HG03280 (cell line): ENCODE results near the gene LZTS3.
"Not testable (repeated sequence)": the region's sequence is repeated elsewhere in the genome, so short reads cannot be mapped to it uniquely, and the experiment has no call there.

Experiments used
- ATAC-seq: cut with Tn5 transposase; IDR thresholded peaks from one replicate; pipeline ENCODE4 v1.9.1; 2021; ENCODE audit warnings: mild to moderate bottlenecking, moderate library complexity; ENCODE audit not compliant: unreplicated experiment

Gene LZTS3

DNA sequence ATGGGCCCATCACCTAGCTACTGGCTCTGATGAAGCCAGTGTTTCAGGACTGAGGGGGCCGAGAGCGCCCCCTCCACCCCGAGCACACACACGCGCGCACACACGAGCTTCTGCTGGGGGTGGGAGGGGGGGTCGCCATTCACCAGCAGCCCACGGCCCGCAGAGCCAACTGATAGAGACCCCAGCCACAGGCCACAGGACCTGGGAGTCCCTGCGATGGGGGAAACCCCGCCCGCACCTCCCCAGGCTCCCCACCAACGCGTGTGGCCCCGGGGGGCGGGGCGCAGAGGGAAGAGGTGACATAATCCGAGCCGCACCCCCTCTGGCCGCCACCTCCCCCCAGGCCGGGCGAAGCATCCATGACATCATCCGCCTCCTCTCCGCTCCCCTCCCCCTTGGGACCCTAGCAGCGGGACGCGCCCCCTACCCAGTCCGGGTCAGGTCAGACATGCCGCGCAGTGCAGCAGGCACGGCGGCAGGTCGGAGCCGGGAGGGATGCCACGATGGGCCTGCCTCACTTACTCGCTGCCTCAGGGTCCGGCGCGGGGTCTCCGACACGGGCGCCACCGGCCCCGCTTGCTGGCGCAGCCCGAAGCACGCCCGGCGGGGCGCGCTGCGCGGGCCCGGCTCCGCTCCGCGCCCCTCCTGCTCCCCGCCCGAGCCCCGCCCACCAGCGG is at the start of gene LZTS3:
Gene LZTS3 (minus strand): TSS at position 617 of the 677 bp plus-strand sequence. CDS start 6,386 bp downstream, outside the sequence.
- peak; percentile 94 for ATAC-seq

DNA sequence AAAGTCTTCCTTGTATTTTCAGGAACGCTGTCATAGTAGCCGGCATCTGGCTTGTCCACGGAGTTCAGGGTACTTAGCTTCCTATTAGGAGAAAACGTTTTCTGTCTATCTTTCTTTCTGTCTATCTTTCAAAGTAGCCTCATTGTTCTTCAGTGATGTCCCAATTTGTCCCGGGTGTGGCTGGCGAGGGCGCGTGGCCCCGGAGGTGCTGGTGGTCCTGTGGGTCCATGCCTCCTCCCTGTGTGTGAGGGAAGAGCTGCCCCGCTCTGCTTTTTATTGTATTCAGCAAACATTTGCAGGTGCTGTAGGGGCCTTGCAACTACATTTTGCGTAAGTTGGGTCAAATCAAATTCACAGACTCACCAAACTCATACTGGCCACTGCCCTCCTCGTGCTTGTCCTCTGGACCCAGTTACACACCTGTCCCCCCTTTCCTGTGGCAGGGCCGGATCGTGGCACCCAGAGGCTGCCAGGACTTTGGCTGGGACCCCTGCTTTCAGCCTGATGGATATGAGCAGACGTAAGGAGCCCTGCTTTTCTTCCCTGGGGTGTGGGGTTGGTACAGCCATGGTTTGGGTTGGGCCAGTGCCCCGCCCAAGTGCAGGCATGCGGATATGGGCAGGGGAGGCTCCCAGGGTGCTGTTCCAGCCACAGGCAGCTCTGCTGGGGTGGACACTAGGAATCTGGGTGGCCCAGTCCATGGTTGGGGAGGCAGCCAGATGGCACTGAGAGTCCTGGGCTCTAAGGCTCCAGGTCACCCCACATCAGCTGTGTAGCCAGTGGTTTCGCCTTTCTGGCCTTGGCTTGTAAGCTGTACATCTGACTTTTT is 48.3 kb upstream of the LZTS3 start:
- ATAC-seq: no peak

GRCh38 chr20:3218307-3218988 is 45.1 kb upstream of the LZTS3 start:
- ATAC-seq: peak; percentile 83

- not testable (repeated sequence) for ATAC-seq
These were observed 42.1 kb upstream of the LZTS3 start for GRCh38 chr20:3215359-3215917.

- no peak for ATAC-seq
These were observed 39.9 kb upstream of the LZTS3 start for GRCh38 chr20:3213226-3213625.

DNA sequence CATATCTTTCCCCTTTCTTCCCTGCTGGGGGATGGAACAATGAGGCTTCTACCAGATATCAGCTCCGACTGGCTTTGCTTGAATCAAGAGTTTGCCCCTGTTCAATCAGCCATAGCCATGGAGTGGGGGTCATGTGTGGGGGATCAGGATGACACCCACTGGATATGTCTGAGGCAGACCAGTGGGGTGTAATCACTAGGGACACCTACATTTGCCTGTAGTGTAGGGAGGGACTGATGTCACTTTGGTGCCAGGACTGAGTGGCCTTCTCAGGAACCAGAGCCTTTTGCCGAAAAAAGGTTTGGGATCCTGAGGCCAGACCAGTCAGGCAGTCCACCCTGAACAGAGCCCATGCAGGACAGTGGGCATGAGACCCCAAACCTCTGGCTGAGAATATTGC is 37.0 kb upstream of the LZTS3 start:
- ATAC-seq: no peak

DNA sequence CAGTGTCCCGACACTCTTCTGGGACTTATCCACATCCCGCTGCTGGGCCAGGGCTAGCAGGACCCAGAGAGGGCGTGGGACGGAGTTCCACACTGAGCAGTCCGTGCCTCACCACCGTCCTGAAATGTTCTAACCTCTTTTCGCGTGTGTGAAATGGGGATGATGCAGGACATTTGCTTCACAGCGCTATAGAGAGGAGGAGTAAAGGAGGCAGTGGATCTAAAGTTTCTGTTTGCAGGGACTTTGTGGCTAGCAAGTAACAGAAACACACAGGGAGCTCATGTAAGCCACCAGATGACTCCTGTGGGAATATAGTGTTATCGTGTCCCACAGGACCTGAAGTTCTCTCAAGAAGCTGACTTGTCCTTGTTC is 36.6 kb upstream of the LZTS3 start:
- ATAC-seq: no peak

- ATAC-seq: peak; percentile 45
These were observed 36.1 kb upstream of the LZTS3 start, which contains the start of gene ITPA for GRCh38 chr20:3209257-3209945. TSS of gene ITPA (plus strand) at chr20:3209498. CDS start at chr20:3209552, 54 bp downstream.

DNA sequence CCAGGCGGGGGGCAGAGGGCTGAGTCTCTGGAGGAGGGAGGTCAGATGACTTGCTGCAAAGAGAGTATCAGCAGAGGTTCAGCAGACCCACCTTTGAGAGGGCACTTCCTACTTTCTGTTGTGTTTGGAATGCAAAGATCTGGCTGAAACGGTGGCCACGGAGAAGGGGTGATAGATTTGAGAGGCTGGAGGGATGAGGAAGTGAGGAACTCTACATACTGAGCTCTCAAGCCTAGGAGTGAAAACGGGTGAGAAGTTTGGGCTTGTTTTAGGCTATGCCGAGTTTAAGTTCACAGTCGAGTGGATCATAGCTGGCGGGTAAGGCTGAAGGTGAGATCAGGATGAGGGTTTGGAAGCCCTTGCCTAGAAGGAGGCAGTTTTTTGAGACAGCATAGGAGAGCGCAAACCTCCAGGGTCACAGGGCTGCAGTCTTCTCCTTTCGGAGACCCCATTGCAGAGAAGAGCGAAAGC is 35.5 kb upstream of the LZTS3 start:
- peak; percentile 2 for ATAC-seq

DNA sequence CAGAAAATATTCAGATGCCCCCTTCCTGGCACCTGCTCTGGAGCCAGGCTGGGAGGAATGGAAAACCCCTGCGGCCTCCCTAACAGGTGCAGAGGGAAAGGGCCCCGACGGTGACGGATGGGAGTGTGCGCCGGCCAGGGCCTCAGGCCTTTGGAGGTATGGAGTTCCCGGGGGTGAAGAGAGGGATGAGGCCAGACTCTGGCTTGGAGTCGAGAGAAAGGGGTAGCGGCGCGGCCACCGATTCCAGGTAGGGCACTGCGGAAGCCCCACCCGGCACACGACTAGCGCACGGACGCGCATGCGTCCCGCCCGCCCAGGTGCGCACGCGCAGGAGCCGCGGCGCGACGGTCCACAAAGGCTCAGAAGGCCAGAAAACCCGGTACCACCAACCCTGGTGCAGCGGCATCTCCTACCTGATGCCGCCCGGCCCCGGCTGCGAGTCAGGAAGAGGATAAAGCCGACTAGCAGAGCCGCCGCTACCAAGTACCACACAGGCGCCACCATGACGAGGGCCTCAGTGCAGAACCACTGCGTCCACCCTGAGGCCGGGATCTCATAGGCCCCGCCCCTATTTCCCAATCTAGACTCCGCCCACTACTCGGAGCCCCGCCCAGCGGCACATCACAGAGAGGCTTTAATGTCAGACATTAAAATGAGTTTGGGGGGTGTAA is 30.9 kb upstream of the LZTS3 start, which contains the start of gene DDRGK1:
Gene DDRGK1 (minus strand): TSS at position 559 of the 671 bp plus-strand sequence. CDS start 55 bp downstream, at position 504.
- peak; percentile 76 for ATAC-seq

GRCh38 chr20:3203315-3204123 is 30.2 kb upstream of the LZTS3 start:
- peak; percentile 10 for ATAC-seq

GRCh38 chr20:3202965-3203314 is 29.6 kb upstream of the LZTS3 start:
- ATAC-seq: no peak

DNA sequence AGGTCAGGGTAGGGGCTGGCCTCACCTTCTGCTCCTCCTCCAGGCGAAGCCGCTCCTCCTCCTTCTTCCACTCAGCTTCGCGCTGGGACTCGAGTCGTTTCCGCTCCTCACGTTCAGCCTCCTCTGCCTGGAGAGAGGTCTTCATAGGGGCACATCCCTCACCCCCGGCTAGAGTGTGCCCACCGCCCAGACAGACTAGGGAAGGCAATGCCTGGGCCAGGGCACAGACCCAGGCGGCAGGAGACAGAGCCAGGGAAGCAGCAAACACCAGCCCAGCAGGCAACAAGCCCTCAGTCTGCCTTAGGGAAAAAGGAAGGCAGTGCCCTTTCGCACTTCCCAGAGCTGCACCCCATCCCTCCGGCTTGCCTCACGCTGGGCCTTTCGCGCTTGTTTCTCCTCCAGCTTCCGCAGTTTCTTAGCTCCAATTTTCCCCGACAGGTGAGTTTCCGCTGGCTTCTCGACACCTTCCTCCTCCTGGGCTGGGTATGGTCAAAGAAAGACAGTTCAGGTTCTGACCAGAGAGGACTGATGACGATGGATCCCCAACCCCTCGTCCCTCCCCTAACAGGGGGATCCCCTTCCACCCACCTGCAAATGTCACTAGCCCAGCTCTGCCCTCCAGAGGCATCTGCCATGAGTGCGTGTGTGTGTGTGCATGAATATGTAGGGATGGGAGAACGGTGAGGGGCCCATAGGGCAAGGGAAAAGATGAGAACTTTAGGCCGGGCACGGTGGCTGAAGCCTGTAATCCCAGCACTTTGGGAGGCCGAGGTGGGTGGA is 26.8 kb upstream of the LZTS3 start:
- ATAC-seq: no peak

DNA sequence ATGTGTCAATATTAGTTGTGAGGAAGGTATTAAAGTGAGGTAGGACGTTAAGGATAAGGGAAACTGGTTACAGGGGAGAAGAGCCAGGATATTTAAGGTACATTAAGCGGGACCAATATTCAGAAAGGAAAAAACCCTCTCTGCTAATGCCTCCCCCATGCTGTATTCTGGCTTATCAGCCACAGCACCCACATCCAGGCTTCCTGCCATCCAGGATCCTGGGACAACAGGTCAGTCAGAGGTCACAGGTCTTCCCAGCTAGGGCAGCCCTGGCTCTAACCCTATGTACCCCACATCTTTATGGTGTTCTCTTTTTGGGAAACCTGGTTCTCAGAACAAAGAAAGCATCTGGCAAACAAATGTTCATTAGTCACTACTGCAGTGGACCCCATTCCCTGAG is 25.9 kb upstream of the LZTS3 start:
- ATAC-seq: no peak

GRCh38 chr20:3195590-3196237 is 22.4 kb upstream of the LZTS3 start:
- ATAC-seq: no peak

DNA sequence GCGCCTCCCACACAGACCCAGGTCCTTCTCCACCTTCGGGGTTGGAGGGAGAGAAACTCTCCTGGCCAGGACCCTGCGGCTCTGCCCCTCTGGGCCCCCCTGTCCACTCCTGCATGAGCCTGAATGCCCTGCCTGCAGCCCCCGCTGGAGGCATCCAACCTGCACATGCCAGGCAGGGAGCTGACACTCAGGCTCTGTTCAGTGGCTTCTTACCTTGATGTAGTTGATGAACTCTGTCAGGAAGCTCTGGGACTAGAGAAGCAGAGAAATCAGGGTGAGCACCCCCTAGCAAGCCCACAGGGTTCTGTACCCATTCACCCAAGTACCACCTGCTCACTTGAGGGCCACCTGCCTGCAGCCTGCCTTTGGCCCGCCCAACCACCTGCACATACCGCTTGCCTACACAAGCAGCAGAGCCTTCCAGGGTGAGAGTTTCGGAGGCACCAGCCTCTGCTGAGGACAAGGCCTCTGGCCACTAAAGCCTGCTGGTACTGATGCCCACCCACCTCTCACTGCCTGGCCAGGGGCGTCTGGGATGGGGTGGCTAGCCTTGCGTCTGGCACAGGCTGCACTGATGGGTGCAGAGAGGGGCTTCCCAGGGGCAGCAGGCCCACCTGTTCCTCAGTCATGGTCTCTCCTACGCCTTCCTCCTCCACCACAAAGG is 21.4 kb upstream of the LZTS3 start:
- no peak for ATAC-seq
